ENCODE data around the gene FEZ2.

Gene FEZ2

GRCh38 chr2:36536776-36537175 lies 61.2 kb downstream of the FEZ2 start:
- TF ChIP-seq CTCF (conservative IDR thresholded peaks at IDR 0.05; ENCODE audit: low read depth, low read length) = no peak
- H3K4me3 ChIP-seq (ENCODE audit: low read length) = no peak overlapping the region
- no peak for DNase-seq (ENCODE audit: low read depth)

- no peak for TF ChIP-seq CTCF (conservative IDR thresholded peaks at IDR 0.05; ENCODE audit: low read depth, low read length)
- H3K4me3 ChIP-seq (ENCODE audit: low read length) = no peak overlapping the region
- DNase-seq (ENCODE audit: low read depth) = no peak
These were observed 62.9 kb downstream of the FEZ2 start for GRCh38 chr2:36535099-36535498.

- no peak overlapping the region for H3K4me3 ChIP-seq (ENCODE audit: low read length)
- TF ChIP-seq CTCF (conservative IDR thresholded peaks at IDR 0.05; ENCODE audit: low read depth, low read length) = no peak
- no peak for DNase-seq (ENCODE audit: low read depth)
These were observed 63.6 kb downstream of the FEZ2 start for GRCh38 chr2:36534275-36534799.

- no peak overlapping the region for H3K4me3 ChIP-seq (ENCODE audit: low read length)
- peak; percentile 19 for DNase-seq (ENCODE audit: low read depth)
- TF ChIP-seq CTCF (conservative IDR thresholded peaks at IDR 0.05; ENCODE audit: low read depth, low read length) = peak; percentile 36
These were observed 67.0 kb downstream of the FEZ2 start for GRCh38 chr2:36530983-36531354.

- TF ChIP-seq CTCF (conservative IDR thresholded peaks at IDR 0.05; ENCODE audit: low read depth, low read length) = no peak
- no peak for DNase-seq (ENCODE audit: low read depth)
- no peak overlapping the region for H3K4me3 ChIP-seq (ENCODE audit: low read length)
These were observed 67.6 kb downstream of the FEZ2 start for GRCh38 chr2:36530178-36530982.

GRCh38 chr2:36528766-36529392 lies 69.1 kb downstream of the FEZ2 start:
- no peak overlapping the region for H3K4me3 ChIP-seq (ENCODE audit: low read length)
- TF ChIP-seq CTCF (conservative IDR thresholded peaks at IDR 0.05; ENCODE audit: low read depth, low read length) = no peak
- no peak for DNase-seq (ENCODE audit: low read depth)

- TF ChIP-seq CTCF (conservative IDR thresholded peaks at IDR 0.05; ENCODE audit: low read depth, low read length) = no peak
- DNase-seq (ENCODE audit: low read depth) = no peak
- no peak overlapping the region for H3K4me3 ChIP-seq (ENCODE audit: low read length)
These were observed 69.7 kb downstream of the FEZ2 start for GRCh38 chr2:36528274-36528673.
